ENCODE measurements around the gene RASGRP1.

- no peak for TF ChIP-seq CTCF (IDR thresholded peaks at IDR 0.05)
- no peak for TF ChIP-seq ZFX (IDR thresholded peaks at IDR 0.05; ENCODE audit: borderline replicate concordance)
Observed at GRCh38 chr15:38536201-38536676, 28.4 kb downstream of the RASGRP1 start.

Measured in 22Rv1 (cell line).